Measurements from ENCODE around the gene SPATA4. TPM values are rescaled to one million over a fixed set of nuclear protein-coding genes. Genes with fewer than 3 reads are reported as not detected.

SPATA4 gene
- total RNA-seq, 4 donors from 2014 or later: 0.46 to 0.64 TPM; not detected in 2

DNA sequence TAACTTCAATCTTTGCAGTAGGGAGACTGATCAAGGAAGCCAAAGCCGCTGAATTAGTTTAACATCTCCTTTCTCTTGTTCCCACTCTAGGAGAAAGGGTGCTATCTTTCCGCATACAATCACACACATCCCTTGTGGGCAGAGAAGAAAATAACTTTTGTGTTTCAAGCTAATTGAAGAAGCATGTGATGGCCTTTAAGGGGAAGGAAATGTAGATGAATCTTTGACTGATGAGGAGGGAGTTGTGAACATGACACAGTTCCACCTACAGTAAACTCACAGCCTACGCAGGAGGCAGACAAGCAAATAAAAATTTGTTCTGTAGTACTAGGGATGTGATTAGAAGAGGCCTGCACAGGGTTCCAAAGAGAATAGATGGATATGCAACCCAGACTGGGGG is 14.7 kb upstream of the SPATA4 start:
- WGBS, 2 donors (ENCODE audit: low coverage in 1 of 2): 75 to 80% methylated on average over 2 to 3 of the region's 3 CpGs
- no peak for ATAC-seq
- Histone ChIP-seq H3K36me3 (no peaks in the 10 kb centered on the region), H3K27ac (no peak overlapping the region), H3K4me3 (no peak overlapping the region), H3K4me1 (no peaks in the 10 kb centered on the region), H3K27me3 (no peaks in the 10 kb centered on the region), H3K9me3 (no peaks in the 10 kb centered on the region)
- no peak for TF ChIP-seq CTCF (IDR thresholded peaks at IDR 0.05)

- ATAC-seq: no peak
- Histone ChIP-seq H3K27ac (no peak overlapping the region), H3K4me3 (no peak overlapping the region), H3K36me3 (no peaks in the 10 kb centered on the region), H3K9me3 (no peaks in the 10 kb centered on the region), H3K27me3 (no peaks in the 10 kb centered on the region), H3K4me1 (no peaks in the 10 kb centered on the region)
- TF ChIP-seq EP300 (IDR thresholded peaks at IDR 0.05): no peak
- no peak for TF ChIP-seq POLR2A (IDR thresholded peaks at IDR 0.05)
- TF ChIP-seq POLR2AphosphoS5 (IDR thresholded peaks at IDR 0.05): no peak
- no peak for TF ChIP-seq CTCF (IDR thresholded peaks at IDR 0.05)
- WGBS, 2 donors (ENCODE audit: low coverage in 1 of 2): 63 to 93% methylated on average over 3 to 4 of the region's 4 CpGs
Observed at GRCh38 chr4:176209535-176209934, 14.2 kb upstream of the SPATA4 start.

GRCh38 chr4:176207839-176208238 is 12.5 kb upstream of the SPATA4 start:
- TF ChIP-seq EP300 (IDR thresholded peaks at IDR 0.05) (no peak), POLR2A (IDR thresholded peaks at IDR 0.05) (no peak), CTCF (IDR thresholded peaks at IDR 0.05) (no peak), POLR2AphosphoS5 (IDR thresholded peaks at IDR 0.05) (no peak)
- Histone ChIP-seq H3K4me3 (no peak overlapping the region), H3K27me3 (no peaks in the 10 kb centered on the region), H3K27ac (no peak overlapping the region), H3K9me3 (no peaks in the 10 kb centered on the region), H3K4me1 (no peaks in the 10 kb centered on the region), H3K36me3 (no peaks in the 10 kb centered on the region)
- ATAC-seq: no peak
- 79 to 84% methylated on average over 3 to 4 of the region's 5 CpGs for WGBS, 2 donors (ENCODE audit: low coverage in 1 of 2)

- WGBS, 2 donors (ENCODE audit: low coverage in 1 of 2): 61 to 64% methylated on average over 4 of the region's 4 CpGs
- no peaks in the 10 kb centered on the region for H3K9me3 ChIP-seq
- no peaks in the 10 kb centered on the region for H3K4me1 ChIP-seq
- ATAC-seq: no peak
- no peak for TF ChIP-seq EP300 (IDR thresholded peaks at IDR 0.05)
- H3K4me3 ChIP-seq: no peak overlapping the region
- no peak overlapping the region for H3K27ac ChIP-seq
- H3K27me3 ChIP-seq: no peaks in the 10 kb centered on the region
- H3K36me3 ChIP-seq: no peaks in the 10 kb centered on the region
Observed at GRCh38 chr4:176205299-176205698, 9.9 kb upstream of the SPATA4 start.

DNA sequence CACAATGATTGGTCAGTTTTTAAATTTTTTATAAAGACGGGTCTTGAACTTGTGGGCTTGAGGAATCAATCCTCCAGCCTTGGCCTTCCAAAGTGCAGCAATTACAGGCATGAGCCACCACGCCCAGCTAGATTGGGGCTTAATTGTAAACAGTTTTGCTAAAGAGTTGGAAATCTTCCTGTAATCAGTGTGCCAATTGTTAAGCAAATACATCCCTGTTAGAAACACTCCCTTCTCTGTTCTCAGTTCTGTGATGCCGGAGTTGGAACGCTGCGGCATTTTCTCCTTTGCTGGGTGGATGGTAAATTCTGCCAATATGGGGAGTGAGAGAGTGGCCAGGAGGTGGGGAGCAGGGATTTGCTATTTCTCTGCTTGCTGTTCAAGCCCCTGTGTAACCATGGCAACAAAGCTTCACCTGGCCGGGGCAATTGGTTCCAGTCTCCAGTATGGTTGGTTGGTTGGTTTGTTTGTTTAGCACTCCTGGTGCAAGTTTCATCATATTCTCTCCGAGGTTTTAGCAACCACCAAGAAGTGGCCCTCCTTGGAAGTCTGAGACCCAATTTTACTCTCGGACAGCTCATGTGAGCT is 3.0 kb upstream of the SPATA4 start:
- 72 to 76% methylated on average over 3 to 8 of the region's 8 CpGs for WGBS, 2 donors (ENCODE audit: low coverage in 1 of 2)
- Histone ChIP-seq H3K27ac (no peak overlapping the region), H3K9me3 (no peaks in the 10 kb centered on the region), H3K4me1 (peaks cover 0 to 20% (median 3%) of the 10 kb centered on the region in 3 donors), H3K27me3 (no peaks in the 10 kb centered on the region), H3K36me3 (no peaks in the 10 kb centered on the region), H3K4me3 (no peak overlapping the region)
- no peak for ATAC-seq
- TF ChIP-seq EP300 (IDR thresholded peaks at IDR 0.05): no peak
- TF ChIP-seq POLR2A (IDR thresholded peaks at IDR 0.05): no peak
- no peak for TF ChIP-seq CTCF (IDR thresholded peaks at IDR 0.05)
- no peak for TF ChIP-seq POLR2AphosphoS5 (IDR thresholded peaks at IDR 0.05)
